ENCODE results near the gene SEMA4D.
"Not testable (repeated sequence)": the region's sequence is repeated elsewhere in the genome, so short reads cannot be mapped to it uniquely, and the experiment has no call there.

SEMA4D gene

GRCh38 chr9:89488131-89488530, 9.8 kb downstream of the SEMA4D start:
- no peak for DNase-seq (ENCODE audit: insufficient read length)
- peak; percentile 61 for FAIRE-seq
- TF ChIP-seq TAF1 (IDR thresholded peaks at IDR 0.05; ENCODE audit: borderline replicate concordance, low read depth, low read length) = no peak
- no peak for TF ChIP-seq POLR2AphosphoS5 (IDR thresholded peaks at IDR 0.05; ENCODE audit: low read depth, low read length)
- TF ChIP-seq POLR2A (IDR thresholded peaks at IDR 0.05; ENCODE audit: low read depth, low read length) = no peak

- FAIRE-seq = peak; percentile 24
- TF ChIP-seq POLR2AphosphoS5 (IDR thresholded peaks at IDR 0.05; ENCODE audit: low read depth, low read length) = no peak
- no peak for TF ChIP-seq POLR2A (IDR thresholded peaks at IDR 0.05; ENCODE audit: low read depth, low read length)
- no peak for TF ChIP-seq TAF1 (IDR thresholded peaks at IDR 0.05; ENCODE audit: borderline replicate concordance, low read depth, low read length)
- DNase-seq (ENCODE audit: insufficient read length) = no peak
Measured at GRCh38 chr9:89486681-89487080, 11.2 kb downstream of the SEMA4D start.

GRCh38 chr9:89484475-89485404, 13.2 kb downstream of the SEMA4D start:
- DNase-seq (ENCODE audit: insufficient read length) = no peak
- peak; percentile 95 for FAIRE-seq
- no peak for TF ChIP-seq POLR2A (IDR thresholded peaks at IDR 0.05; ENCODE audit: low read depth, low read length)
- no peak for TF ChIP-seq TAF1 (IDR thresholded peaks at IDR 0.05; ENCODE audit: borderline replicate concordance, low read depth, low read length)
- no peak for TF ChIP-seq POLR2AphosphoS5 (IDR thresholded peaks at IDR 0.05; ENCODE audit: low read depth, low read length)

- FAIRE-seq = no peak
- TF ChIP-seq POLR2AphosphoS5 (IDR thresholded peaks at IDR 0.05; ENCODE audit: low read depth, low read length) (no peak), POLR2A (IDR thresholded peaks at IDR 0.05; ENCODE audit: low read depth, low read length) (0 out of 2 replicates have a peak, but pooled peaks have one; percentile 42)
- DNase-seq (ENCODE audit: insufficient read length) = peak; percentile 73
Measured at GRCh38 chr9:89483592-89484474, 14.1 kb downstream of the SEMA4D start.

- no peak for FAIRE-seq
- TF ChIP-seq TAF1 (IDR thresholded peaks at IDR 0.05; ENCODE audit: borderline replicate concordance, low read depth, low read length) = no peak
- TF ChIP-seq POLR2AphosphoS5 (IDR thresholded peaks at IDR 0.05; ENCODE audit: low read depth, low read length) = no peak
- TF ChIP-seq POLR2A (IDR thresholded peaks at IDR 0.05; ENCODE audit: low read depth, low read length) = no peak
- no peak for DNase-seq (ENCODE audit: insufficient read length)
Measured at GRCh38 chr9:89482901-89483361, 15.0 kb downstream of the SEMA4D start.

- no peak for TF ChIP-seq TAF1 (IDR thresholded peaks at IDR 0.05; ENCODE audit: borderline replicate concordance, low read depth, low read length)
- no peak for TF ChIP-seq POLR2AphosphoS5 (IDR thresholded peaks at IDR 0.05; ENCODE audit: low read depth, low read length)
- TF ChIP-seq POLR2A (IDR thresholded peaks at IDR 0.05; ENCODE audit: low read depth, low read length) = no peak
- DNase-seq (ENCODE audit: insufficient read length) (no peak), FAIRE-seq (no peak)
Measured at GRCh38 chr9:89482056-89482851, 15.7 kb downstream of the SEMA4D start.

- DNase-seq (ENCODE audit: insufficient read length) = no peak
- TF ChIP-seq POLR2A (IDR thresholded peaks at IDR 0.05; ENCODE audit: low read depth, low read length) (no peak), POLR2AphosphoS5 (IDR thresholded peaks at IDR 0.05; ENCODE audit: low read depth, low read length) (no peak), TAF1 (IDR thresholded peaks at IDR 0.05; ENCODE audit: borderline replicate concordance, low read depth, low read length) (no peak)
- FAIRE-seq = no peak
Measured at GRCh38 chr9:89481538-89481915, 16.4 kb downstream of the SEMA4D start.

GRCh38 chr9:89480825-89481537, 16.9 kb downstream of the SEMA4D start:
- TF ChIP-seq POLR2AphosphoS5 (IDR thresholded peaks at IDR 0.05; ENCODE audit: low read depth, low read length) (no peak), POLR2A (IDR thresholded peaks at IDR 0.05; ENCODE audit: low read depth, low read length) (no peak)
- FAIRE-seq = no peak
- no peak for DNase-seq (ENCODE audit: insufficient read length)

- not testable (repeated sequence) for FAIRE-seq
Measured at GRCh38 chr9:89480372-89480771, 17.5 kb downstream of the SEMA4D start.

GRCh38 chr9:89479669-89480011, 18.3 kb downstream of the SEMA4D start:
- FAIRE-seq; DNase-seq (ENCODE audit: insufficient read length): not testable (repeated sequence)

More at GRCh38 chr9:89480372-89480771, 17.5 kb downstream of the SEMA4D start:
- not testable (repeated sequence) for DNase-seq (ENCODE audit: insufficient read length)

Measured in GM12892 (cell line).